GM19193 (cell line): Measurements from ENCODE around the gene OR6K2.

Source experiments
- POLR2A ChIP-seq: IDR thresholded peaks from 4 replicates; pipeline ENCODE4 v1.6.1; 2011; ENCODE audit not compliant: insufficient read depth, insufficient read length; ENCODE audit errors: extremely low read depth

OR6K2 gene

DNA sequence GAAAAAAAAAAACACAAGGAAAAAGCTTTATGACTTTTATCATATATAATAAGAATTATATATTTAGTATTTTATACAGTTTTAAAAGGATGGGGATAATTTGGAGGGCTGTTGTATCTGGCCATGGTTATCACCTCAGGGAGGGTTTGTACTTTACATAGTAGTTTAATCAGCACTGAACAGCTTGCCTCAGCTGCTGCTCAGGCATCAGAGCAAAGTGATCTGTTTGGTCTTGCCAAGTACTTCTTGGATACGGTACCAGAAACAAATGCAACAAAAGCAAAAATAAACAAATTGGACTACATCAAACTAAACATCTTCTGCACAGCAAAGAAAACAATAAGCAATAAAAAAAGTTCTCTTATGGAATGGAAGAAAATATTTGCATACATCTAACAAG is 11.3 kb downstream of the OR6K2 start:
- no peak for TF ChIP-seq POLR2A

DNA sequence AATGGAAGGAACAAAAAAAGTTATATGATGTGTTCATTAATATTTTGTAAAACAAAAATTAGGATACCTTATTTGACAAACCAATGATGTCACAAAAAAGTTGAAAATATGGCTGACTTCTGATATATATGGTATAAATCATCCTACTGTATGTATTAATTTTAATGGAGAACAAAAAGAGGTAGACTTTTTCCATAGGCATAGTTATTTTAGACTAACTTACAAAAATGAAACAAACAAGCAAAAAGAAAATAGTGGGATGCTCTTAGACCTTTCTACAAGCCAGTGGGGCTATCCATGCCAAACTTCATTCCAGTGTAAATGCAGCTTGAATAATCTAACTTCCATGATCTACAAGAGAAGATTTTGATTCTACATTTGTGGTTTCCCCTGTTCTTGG is 13.4 kb downstream of the OR6K2 start:
- no peak for TF ChIP-seq POLR2A

DNA sequence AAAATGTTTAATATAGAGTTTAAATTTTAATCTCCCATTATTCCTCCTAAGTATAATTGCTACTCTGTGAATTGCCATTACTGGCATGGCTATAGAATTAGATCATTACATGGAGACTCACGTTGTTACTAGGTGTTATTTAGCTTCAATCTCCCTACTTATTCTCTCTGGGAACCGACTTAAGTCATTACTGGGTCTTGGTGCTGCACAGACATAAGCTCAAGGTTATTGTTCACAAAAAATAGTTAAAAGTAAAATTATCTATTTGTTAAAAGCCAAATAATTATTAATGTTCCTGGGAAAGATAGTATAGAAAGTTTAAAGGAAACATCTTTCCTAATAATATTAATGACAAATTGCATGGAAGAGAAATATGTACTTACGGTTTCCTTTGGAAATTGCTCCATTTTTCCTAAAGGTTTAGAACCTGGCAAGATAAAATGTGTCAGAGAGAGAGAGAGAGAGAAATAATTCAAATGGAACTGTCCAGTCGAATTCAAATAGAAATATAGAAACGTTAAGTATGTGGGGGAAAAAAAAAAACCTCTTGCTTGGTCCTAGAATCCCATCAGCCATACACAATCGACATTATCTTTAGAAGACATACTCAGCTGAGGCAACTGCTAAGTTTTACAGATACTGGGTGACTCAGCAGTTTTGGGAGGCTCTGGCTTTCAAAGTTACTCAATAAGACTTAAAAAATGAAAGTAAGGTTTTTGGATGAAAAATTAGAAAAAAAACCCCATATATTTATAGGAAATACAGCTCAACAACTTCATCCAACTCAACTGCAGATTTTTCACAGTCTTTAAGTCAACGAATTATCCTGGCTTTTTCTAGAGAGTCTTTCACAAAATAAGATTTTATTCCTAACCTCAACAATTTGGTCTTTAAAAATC is 14.1 kb downstream of the OR6K2 start, which contains the start of gene SPTA1:
Gene SPTA1, minus strand, starts transcription at position 605 of the 899 bp plus-strand sequence. Its CDS starts 198 bp downstream, at position 407.
- TF ChIP-seq POLR2A: no peak

DNA sequence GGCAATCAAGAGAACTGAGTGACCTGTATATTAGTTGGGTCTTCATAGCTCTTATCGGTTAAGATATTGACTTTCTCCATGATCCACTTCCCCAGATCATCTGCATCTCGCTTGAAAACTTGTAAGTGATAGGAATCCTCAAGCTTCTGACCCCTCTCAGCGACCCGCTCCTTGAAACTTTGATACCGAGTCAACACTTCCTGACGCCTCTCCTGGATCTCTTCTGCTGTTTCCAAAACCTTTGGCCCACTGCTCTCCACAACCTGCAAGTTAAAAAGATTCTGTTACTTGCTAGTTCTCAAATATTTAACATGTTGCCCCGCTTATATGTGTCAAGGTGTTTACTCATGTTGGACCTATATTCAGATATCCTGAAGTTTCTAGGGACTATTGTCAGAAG is 15.4 kb downstream of the OR6K2 start:
- TF ChIP-seq POLR2A: no peak

GRCh38 chr1:158681606-158682005 is 18.8 kb downstream of the OR6K2 start:
- no peak for TF ChIP-seq POLR2A

DNA sequence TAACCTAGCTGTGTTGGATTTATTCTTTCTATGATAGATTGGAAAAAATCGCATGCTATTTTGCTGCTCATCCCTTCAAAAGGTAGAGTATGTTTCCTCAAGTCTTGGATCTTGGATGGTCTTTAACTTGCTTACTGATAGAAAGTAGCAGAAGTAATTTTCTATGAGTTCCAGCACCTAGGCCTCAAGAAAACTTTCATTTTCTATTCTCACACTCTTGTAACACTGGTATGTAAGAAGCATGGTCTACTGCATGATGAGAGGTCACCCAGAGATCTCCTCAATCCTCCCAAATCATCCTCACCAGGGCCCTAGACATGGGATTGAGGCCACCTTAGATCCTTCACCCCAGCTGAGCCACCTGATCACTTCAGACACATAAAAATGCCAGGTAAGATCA is 21.2 kb downstream of the OR6K2 start:
- TF ChIP-seq POLR2A: no peak

- no peak for TF ChIP-seq POLR2A
Observed at GRCh38 chr1:158675563-158676323, 24.7 kb downstream of the OR6K2 start.

DNA sequence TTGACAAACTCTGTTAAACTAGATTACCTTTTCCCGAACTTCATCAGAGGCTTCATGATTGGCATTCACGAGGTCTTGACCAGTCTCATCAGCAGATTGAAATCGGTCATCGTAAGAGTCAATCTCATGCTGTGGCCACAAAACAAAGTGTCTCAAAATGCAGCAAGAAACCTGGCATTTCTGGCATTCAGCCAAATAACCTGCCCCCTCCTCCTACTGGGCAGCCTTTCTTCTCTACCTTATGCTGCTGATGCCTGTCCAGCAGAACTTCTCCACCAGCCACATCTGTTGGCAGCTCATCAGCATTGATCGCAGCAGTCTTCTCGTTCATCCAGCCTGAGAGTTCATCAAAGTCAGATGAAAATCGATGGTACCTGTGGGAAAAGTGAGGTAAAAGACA is 26.1 kb downstream of the OR6K2 start:
- TF ChIP-seq POLR2A: no peak

DNA sequence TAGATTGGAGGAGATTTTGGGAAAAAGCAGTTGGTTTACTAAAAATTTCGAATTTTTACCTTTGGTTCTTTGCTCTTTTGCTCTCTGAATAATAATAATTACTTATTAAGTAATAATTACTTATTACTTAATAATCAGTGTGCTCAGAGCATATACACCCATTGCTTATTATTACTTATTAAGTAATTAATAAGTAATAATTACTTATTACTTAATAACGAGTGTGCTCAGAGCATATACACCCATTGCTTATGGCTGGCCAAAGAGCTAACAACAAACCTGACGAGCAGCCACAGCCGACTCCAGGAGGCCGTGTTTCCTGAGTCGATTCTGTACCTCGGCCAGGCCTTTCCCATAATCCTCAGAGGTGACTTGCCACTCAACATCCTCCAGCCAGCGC is 34.4 kb downstream of the OR6K2 start:
- no peak for TF ChIP-seq POLR2A

DNA sequence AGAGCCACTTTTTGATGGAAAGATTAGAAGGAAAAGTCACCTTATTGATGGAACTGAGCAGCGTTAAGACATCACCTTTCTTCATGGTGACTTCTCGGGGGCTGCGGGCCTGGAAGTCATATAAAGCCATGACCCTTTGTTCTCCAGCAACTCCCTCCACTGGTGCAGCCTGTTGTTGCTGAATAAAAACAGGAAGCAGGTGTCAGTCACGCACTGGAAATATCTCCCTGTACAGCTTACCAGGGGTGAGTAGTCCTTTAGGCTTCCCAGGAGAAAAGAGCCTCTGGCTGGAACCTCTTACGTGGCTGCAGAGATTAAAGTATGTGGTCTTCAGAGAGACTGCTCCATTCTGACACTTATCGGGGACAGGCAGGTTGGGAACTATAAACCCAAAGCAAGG is 45.9 kb downstream of the OR6K2 start:
- no peak for TF ChIP-seq POLR2A

GRCh38 chr1:158654086-158654485 is 46.4 kb downstream of the OR6K2 start:
- no peak for TF ChIP-seq POLR2A

DNA sequence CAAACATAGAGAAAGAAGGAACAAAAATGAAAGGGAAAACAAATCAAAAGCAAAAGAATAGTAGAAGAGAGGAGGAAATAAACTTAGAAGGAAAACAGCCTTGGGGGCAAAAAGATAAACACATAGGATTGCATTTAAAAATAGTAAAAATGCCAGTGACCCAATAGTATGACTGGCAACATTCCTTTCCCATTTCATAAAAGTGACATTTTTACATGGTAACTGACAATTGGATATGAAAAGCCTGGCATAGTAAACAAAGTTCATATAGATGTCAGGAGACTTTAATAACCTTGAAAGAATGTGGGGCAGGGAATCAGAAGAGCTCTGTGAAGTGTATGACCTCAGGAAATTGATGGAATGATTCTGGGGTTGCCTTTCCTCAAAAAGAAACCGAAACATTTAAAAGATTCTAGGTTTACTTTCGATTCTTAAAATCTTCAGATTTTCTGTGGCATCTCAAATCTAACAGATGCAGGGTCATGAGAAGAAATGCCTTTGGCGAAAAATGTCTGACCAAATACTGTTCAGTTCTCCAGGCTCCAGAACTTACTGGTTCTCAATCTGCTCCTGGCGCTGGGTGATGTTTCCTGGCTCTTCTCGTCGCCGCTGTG is 47.6 kb downstream of the OR6K2 start:
- TF ChIP-seq POLR2A: no peak
